Lower leg skin (tissue), 4 donors: ENCODE measurements around the gene CPB1. TPM values are rescaled to one million over a fixed set of nuclear protein-coding genes. Genes with fewer than 3 reads are reported as not detected.

Experiments
- DNase-seq, 2 donors: peaks; one replicate each; pipeline ENCODE4 v3.0.0-alpha.2; 2019; ENCODE audit warnings: low spot score in 2 of 2
- H3K4me3 ChIP-seq: fragments of 200-600 bp; sonication (generic); 2 replicates; pipeline ENCODE4 v1.5.1; 2017; ENCODE audit warnings: mild to moderate bottlenecking, low read depth; ENCODE audit not compliant: poor library complexity, severe bottlenecking
- POLR2A ChIP-seq, 2 donors: fragments of 450-650 bp; IDR thresholded peaks; one replicate each; pipeline ENCODE4 v1.6.1; 2016 to 2017; ENCODE audit warnings: antibody characterized with exemption in 2 of 2, mild to moderate bottlenecking in 1 of 2, moderate library complexity in 1 of 2
- WGBS, 2 donors: methylation state at CpG; one replicate each; pipeline ENCODE4 v1.1.5; 2018; 5-methylcytosine and 5-hydroxymethylcytosine counted together
- intact Hi-C: fragments of 100-400 bp; cut with DNase I; formaldehyde crosslinking; loops from one replicate; pipeline ENCODE4 v1.15.0; 2023; ENCODE audit warnings: low total_unique reads
- total RNA-seq, 4 donors: library from RNA; depleted of rRNA; stranded (reverse); fragments of >200 nt; gene quantifications; one replicate each; pipeline ENCODE4 v1.1.0, GENCODE V29; 2016
- TF ChIP-seq, protein P1 (sequence below), 3 donors: fragments of 450-650 bp; IDR thresholded peaks; one replicate each; pipeline ENCODE4 v1.5.1; 2016; ENCODE audit warnings: antibody characterized with exemption in 3 of 3, mild to moderate bottlenecking in 3 of 3, moderate library complexity in 2 of 3

Gene CPB1
- total RNA-seq, 4 donors from 2014 or later: 0.69 to 12.0 (median 0.97) TPM; not detected in 1

- intact Hi-C loops: no loop called here
- no peak overlapping the region for H3K4me3 ChIP-seq
- WGBS, 2 donors: 93 to 100% methylated on average over 1 of the region's 1 CpG
- DNase-seq: no peak
- TF ChIP-seq, protein P1, sequence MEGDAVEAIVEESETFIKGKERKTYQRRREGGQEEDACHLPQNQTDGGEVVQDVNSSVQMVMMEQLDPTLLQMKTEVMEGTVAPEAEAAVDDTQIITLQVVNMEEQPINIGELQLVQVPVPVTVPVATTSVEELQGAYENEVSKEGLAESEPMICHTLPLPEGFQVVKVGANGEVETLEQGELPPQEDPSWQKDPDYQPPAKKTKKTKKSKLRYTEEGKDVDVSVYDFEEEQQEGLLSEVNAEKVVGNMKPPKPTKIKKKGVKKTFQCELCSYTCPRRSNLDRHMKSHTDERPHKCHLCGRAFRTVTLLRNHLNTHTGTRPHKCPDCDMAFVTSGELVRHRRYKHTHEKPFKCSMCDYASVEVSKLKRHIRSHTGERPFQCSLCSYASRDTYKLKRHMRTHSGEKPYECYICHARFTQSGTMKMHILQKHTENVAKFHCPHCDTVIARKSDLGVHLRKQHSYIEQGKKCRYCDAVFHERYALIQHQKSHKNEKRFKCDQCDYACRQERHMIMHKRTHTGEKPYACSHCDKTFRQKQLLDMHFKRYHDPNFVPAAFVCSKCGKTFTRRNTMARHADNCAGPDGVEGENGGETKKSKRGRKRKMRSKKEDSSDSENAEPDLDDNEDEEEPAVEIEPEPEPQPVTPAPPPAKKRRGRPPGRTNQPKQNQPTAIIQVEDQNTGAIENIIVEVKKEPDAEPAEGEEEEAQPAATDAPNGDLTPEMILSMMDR (IDR thresholded peaks at IDR 0.05): no peak
- TF ChIP-seq POLR2A (IDR thresholded peaks at IDR 0.05): no peak
Measured at GRCh38 chr3:148800414-148800813, 27.2 kb upstream of the CPB1 start.

DNA sequence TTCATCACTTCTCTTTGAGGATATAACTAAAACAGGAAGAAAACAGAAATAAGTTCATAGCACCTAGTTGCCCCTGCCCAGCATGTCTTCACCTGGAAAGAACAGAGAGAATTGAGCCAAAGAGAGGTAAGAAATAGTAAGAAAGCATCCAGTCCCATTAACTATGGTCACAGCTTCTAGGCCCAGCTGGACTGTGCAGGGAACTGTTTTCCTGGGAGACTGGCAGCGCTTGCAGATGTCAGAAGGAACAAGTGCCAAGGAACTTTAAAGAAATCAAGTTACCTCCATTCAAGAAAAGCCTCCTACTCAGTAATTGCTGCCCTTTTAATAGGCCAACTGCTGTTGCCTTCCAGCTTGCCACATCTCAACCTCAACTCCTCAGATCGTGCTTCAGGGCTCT, 17.8 kb upstream of the CPB1 start:
- WGBS, 2 donors: 83 to 87% methylated on average over 2 of the region's 2 CpGs
- no peak for TF ChIP-seq POLR2A (IDR thresholded peaks at IDR 0.05)
- TF ChIP-seq, protein P1 (IDR thresholded peaks at IDR 0.05): no peak
- intact Hi-C loops: no loop called here
- DNase-seq: no peak
- no peak overlapping the region for H3K4me3 ChIP-seq

DNA sequence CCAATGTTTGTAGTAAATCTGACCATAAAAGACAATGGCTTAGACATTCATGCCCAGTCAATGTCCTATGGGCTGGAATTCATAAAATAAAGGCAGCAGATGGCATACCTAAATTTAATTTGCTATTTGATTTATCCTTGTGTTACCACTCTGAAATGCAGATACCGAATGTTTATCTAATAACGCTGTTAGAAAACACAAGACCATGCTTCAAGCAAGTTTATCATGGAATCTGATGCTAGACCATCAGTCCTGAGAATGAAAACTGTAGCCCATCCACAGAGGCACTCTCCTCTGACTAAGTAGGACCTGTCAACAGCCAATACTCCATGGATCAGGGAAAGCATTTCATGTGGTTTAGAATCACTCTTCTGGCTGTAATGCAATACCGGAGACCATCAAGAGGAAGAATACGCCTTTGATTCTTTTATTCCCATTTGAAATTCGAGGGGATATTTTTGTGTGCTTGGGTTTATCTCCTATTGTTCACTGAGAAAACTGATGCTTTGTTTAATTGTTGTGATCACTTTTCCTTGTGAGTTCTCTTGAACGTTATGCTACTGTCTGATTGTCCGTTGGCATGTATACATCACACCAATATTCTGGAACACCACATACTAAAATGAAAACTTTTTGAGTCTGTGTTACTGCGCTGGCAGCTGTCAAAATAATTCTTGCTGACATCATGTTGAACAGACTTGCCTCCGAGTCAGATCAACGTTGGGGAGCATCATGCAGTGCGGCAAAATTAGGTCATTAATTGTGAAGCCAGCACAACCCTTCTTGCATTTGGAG, 12.1 kb upstream of the CPB1 start:
- 59 to 60% methylated on average over 11 of the region's 11 CpGs for WGBS, 2 donors
- DNase-seq: no peak
- intact Hi-C loops: no loop called here
- TF ChIP-seq, protein P1 (IDR thresholded peaks at IDR 0.05): no peak
- TF ChIP-seq POLR2A (IDR thresholded peaks at IDR 0.05): no peak
- H3K4me3 ChIP-seq: no peak overlapping the region

DNA sequence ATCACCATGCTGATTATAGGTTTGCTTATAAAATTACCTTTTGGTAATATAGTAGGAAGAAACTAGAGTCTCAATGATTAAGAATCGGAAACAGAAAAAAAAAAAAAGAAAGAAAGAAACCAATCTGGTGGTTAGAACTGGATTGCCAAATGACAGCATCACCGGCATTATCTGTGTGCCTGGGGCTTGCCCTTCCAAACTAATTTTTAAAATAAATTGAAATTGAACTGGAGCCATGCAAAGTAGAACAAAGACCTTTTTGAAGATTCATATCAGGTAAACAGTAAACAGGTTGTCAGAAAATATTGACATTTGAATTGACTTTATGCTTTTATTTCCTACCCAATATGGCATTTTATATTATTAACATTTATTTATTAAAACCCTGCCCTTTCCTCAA, 11.2 kb upstream of the CPB1 start:
- no peak for DNase-seq
- 63 to 67% methylated on average over 2 of the region's 2 CpGs for WGBS, 2 donors
- H3K4me3 ChIP-seq: no peak overlapping the region
- intact Hi-C loops: no loop called here
- TF ChIP-seq POLR2A (IDR thresholded peaks at IDR 0.05): no peak
- TF ChIP-seq, protein P1 (IDR thresholded peaks at IDR 0.05): no peak

DNA sequence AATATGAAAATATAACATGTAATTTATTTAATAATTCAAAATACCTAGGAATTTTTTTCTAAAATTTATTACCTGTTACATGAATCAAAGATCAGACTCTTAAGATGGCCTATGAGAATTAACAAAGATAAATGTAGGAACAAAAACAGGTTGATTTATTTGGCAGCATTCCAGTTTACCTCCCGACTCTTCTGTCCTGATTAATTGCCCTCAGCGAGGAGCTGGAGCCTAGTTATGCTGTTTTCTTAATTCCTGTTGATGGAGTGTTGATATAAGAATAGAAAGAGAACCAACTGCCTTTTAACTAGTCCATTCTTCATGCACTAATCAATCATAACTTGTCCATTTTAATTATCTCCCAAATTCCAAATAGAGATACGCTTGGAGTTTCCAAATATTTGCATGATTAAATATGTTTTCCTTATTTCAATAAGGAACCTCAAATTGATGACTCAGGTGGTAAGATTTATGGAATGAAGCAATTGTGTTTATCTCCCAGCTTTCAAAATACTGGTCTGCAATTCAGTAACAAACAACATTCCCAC, 10.6 kb upstream of the CPB1 start:
- no peak overlapping the region for H3K4me3 ChIP-seq
- intact Hi-C loops: no loop called here
- TF ChIP-seq, protein P1 (IDR thresholded peaks at IDR 0.05): no peak
- no peak for TF ChIP-seq POLR2A (IDR thresholded peaks at IDR 0.05)
- 29 to 51% methylated on average over 3 of the region's 3 CpGs for WGBS, 2 donors
- no peak for DNase-seq
